ENCODE measurements around the gene KRTAP12-2.
"Not testable (repeated sequence)": the region's sequence is repeated elsewhere in the genome, so short reads cannot be mapped to it uniquely, and the experiment has no call there.

The KRTAP12-2 gene

DNA sequence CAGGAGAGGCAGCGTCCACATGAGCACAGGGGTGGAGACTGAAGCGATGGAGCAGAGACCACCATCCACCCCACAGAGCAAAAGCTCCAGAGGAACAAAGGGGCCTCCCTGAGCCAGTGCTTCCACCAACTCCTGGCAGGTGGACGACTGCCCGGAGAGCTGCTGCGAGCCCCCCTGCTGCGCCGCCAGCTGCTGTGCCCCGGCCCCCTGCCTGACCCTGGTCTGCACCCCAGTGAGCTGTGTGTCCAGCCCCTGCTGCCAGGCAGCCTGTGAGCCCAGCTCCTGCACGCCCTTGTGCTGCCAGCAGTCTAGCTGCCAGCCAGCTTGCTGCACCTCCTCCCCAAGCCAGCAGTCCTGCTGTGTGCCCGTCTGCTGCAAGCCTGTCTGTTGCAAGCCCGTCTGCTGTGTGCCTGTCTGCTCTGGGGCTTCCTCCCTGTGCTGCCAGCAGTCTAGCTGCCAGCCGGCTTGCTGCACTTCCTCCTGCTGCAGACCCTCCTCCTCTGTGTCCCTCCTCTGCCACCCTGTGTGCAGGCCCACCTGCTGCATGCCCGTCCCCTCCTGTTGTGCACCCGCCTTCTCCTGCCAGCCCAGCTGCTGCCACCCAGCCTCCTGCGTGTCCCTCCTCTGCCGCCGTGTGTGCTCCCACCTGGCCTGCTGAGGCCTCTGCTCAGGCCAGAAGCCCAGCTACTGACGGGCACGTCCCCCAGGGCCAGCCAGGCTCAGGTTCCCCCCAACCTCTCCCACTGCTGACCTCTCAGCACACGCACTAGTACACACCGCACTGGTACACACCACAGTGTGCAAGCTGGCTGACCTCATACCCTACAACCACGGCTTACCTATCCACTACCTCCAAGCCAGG is 35.6 kb upstream of the KRTAP12-2 start:
- no peaks in the 10 kb centered on the region for H3K4me1 ChIP-seq (ENCODE audit: control insufficient read depth in 1 of 2, insufficient read depth in 2 of 2, low read length in 2 of 2)
- H3K9me3 ChIP-seq (ENCODE audit: control insufficient read depth in 1 of 2, low read length in 2 of 2) = peaks cover 0 to 4% of the 10 kb centered on the region in 2 donors
- no peak overlapping the region for H3K27ac ChIP-seq (ENCODE audit: low read depth, low read length)
- H3K27me3 ChIP-seq (ENCODE audit: control insufficient read depth in 1 of 2, insufficient read depth in 2 of 2, low read length in 2 of 2) = peaks cover 35 to 57% of the 10 kb centered on the region in 2 donors
- H3K4me3 ChIP-seq (ENCODE audit: low read depth in 1 of 2, low read length in 2 of 2) = no peak overlapping the region
- no peak overlapping the region for H3K9ac ChIP-seq (ENCODE audit: low read depth in 1 of 2, low read length in 2 of 2)
- H3K36me3 ChIP-seq (ENCODE audit: control insufficient read depth in 1 of 2, insufficient read depth in 2 of 2, low read length in 2 of 2) = no peaks in the 10 kb centered on the region

- no peak overlapping the region for H3K9ac ChIP-seq (ENCODE audit: low read depth in 1 of 2, low read length in 2 of 2)
- peaks cover 0 to 4% of the 10 kb centered on the region in 2 donors for H3K9me3 ChIP-seq (ENCODE audit: control insufficient read depth in 1 of 2, low read length in 2 of 2)
- H3K27ac ChIP-seq (ENCODE audit: low read depth, low read length) = no peak overlapping the region
- peaks cover 28 to 58% of the 10 kb centered on the region in 2 donors for H3K27me3 ChIP-seq (ENCODE audit: control insufficient read depth in 1 of 2, insufficient read depth in 2 of 2, low read length in 2 of 2)
- H3K4me1 ChIP-seq (ENCODE audit: control insufficient read depth in 1 of 2, insufficient read depth in 2 of 2, low read length in 2 of 2) = no peaks in the 10 kb centered on the region
- no peak overlapping the region for H3K4me3 ChIP-seq (ENCODE audit: low read depth in 1 of 2, low read length in 2 of 2)
- no peaks in the 10 kb centered on the region for H3K36me3 ChIP-seq (ENCODE audit: control insufficient read depth in 1 of 2, insufficient read depth in 2 of 2, low read length in 2 of 2)
Observed at GRCh38 chr21:44701541-44701940, 34.8 kb upstream of the KRTAP12-2 start.

GRCh38 chr21:44701023-44701400 is 34.3 kb upstream of the KRTAP12-2 start:
- peaks cover 0 to under 1% of the 10 kb centered on the region in 2 donors for H3K9me3 ChIP-seq (ENCODE audit: control insufficient read depth in 1 of 2, low read length in 2 of 2)
- no peaks in the 10 kb centered on the region for H3K36me3 ChIP-seq (ENCODE audit: control insufficient read depth in 1 of 2, insufficient read depth in 2 of 2, low read length in 2 of 2)
- H3K4me3 ChIP-seq (ENCODE audit: low read depth in 1 of 2, low read length in 2 of 2) = no peak overlapping the region
- no peak overlapping the region for H3K27ac ChIP-seq (ENCODE audit: low read depth, low read length)
- peaks cover 23 to 57% of the 10 kb centered on the region in 2 donors for H3K27me3 ChIP-seq (ENCODE audit: control insufficient read depth in 1 of 2, insufficient read depth in 2 of 2, low read length in 2 of 2)
- no peaks in the 10 kb centered on the region for H3K4me1 ChIP-seq (ENCODE audit: control insufficient read depth in 1 of 2, insufficient read depth in 2 of 2, low read length in 2 of 2)
- H3K9ac ChIP-seq (ENCODE audit: low read depth in 1 of 2, low read length in 2 of 2) = no peak overlapping the region

- no peaks in the 10 kb centered on the region for H3K36me3 ChIP-seq (ENCODE audit: control insufficient read depth in 1 of 2, insufficient read depth in 2 of 2, low read length in 2 of 2)
- H3K9ac ChIP-seq (ENCODE audit: low read depth in 1 of 2, low read length in 2 of 2) = no peak overlapping the region
- no peaks in the 10 kb centered on the region for H3K9me3 ChIP-seq (ENCODE audit: control insufficient read depth in 1 of 2, low read length in 2 of 2)
- no peak overlapping the region for H3K4me3 ChIP-seq (ENCODE audit: low read depth in 1 of 2, low read length in 2 of 2)
- peaks cover 22 to 57% of the 10 kb centered on the region in 2 donors for H3K27me3 ChIP-seq (ENCODE audit: control insufficient read depth in 1 of 2, insufficient read depth in 2 of 2, low read length in 2 of 2)
- H3K27ac ChIP-seq (ENCODE audit: low read depth, low read length) = no peak overlapping the region
- H3K4me1 ChIP-seq (ENCODE audit: control insufficient read depth in 1 of 2, insufficient read depth in 2 of 2, low read length in 2 of 2) = no peaks in the 10 kb centered on the region
Observed at GRCh38 chr21:44700101-44701022, 33.6 kb upstream of the KRTAP12-2 start.

GRCh38 chr21:44699502-44700001 is 32.8 kb upstream of the KRTAP12-2 start:
- H3K9me3 ChIP-seq (ENCODE audit: control insufficient read depth in 1 of 2, low read length in 2 of 2) = no peaks in the 10 kb centered on the region
- H3K27me3 ChIP-seq (ENCODE audit: control insufficient read depth in 1 of 2, insufficient read depth in 2 of 2, low read length in 2 of 2) = peaks cover 21 to 54% of the 10 kb centered on the region in 2 donors
- no peak overlapping the region for H3K27ac ChIP-seq (ENCODE audit: low read depth, low read length)
- no peak overlapping the region for H3K4me3 ChIP-seq (ENCODE audit: low read depth in 1 of 2, low read length in 2 of 2)
- no peaks in the 10 kb centered on the region for H3K4me1 ChIP-seq (ENCODE audit: control insufficient read depth in 1 of 2, insufficient read depth in 2 of 2, low read length in 2 of 2)
- no peaks in the 10 kb centered on the region for H3K36me3 ChIP-seq (ENCODE audit: control insufficient read depth in 1 of 2, insufficient read depth in 2 of 2, low read length in 2 of 2)
- H3K9ac ChIP-seq (ENCODE audit: low read depth in 1 of 2, low read length in 2 of 2) = no peak overlapping the region

GRCh38 chr21:44697811-44698734 is 31.3 kb upstream of the KRTAP12-2 start:
- H3K4me1 ChIP-seq (ENCODE audit: control insufficient read depth in 1 of 2, insufficient read depth in 2 of 2, low read length in 2 of 2) = no peaks in the 10 kb centered on the region
- H3K9me3 ChIP-seq (ENCODE audit: control insufficient read depth in 1 of 2, low read length in 2 of 2) = peaks cover under 1% of the 10 kb centered on the region in 2 donors
- H3K27ac ChIP-seq (ENCODE audit: low read depth, low read length) = no peak overlapping the region
- H3K27me3 ChIP-seq (ENCODE audit: control insufficient read depth in 1 of 2, insufficient read depth in 2 of 2, low read length in 2 of 2) = peaks cover 13 to 45% of the 10 kb centered on the region in 2 donors
- no peak overlapping the region for H3K9ac ChIP-seq (ENCODE audit: low read depth in 1 of 2, low read length in 2 of 2)
- no peaks in the 10 kb centered on the region for H3K36me3 ChIP-seq (ENCODE audit: control insufficient read depth in 1 of 2, insufficient read depth in 2 of 2, low read length in 2 of 2)
- no peak overlapping the region for H3K4me3 ChIP-seq (ENCODE audit: low read depth in 1 of 2, low read length in 2 of 2)

DNA sequence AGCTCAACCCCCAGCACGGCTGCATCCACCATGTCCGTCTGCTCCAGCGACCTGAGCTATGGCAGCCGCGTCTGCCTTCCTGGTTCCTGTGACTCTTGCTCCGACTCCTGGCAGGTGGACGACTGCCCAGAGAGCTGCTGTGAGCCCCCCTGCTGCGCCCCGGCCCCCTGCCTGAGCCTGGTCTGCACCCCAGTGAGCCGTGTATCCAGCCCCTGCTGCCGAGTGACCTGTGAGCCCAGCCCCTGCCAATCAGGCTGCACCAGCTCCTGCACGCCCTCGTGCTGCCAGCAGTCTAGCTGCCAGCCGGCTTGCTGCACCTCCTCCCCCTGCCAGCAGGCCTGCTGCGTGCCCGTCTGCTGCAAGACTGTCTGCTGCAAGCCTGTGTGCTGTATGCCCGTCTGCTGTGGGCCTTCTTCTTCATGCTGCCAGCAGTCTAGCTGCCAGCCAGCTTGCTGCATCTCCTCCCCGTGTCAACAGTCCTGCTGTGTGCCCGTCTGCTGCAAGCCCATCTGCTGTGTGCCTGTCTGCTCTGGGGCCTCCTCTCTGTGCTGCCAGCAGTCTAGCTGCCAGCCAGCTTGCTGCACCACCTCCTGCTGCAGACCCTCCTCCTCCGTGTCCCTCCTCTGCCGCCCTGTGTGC is 30.6 kb upstream of the KRTAP12-2 start, which contains the start of gene KRTAP10-12:
TSS of gene KRTAP10-12 (plus strand) at position 1 of the 639 bp plus-strand sequence. CDS start at position 31, 30 bp downstream.
- H3K4me3 ChIP-seq (ENCODE audit: low read depth in 1 of 2, low read length in 2 of 2); H3K4me1 ChIP-seq (ENCODE audit: control insufficient read depth in 1 of 2, insufficient read depth in 2 of 2, low read length in 2 of 2); H3K9me3 ChIP-seq (ENCODE audit: control insufficient read depth in 1 of 2, low read length in 2 of 2); H3K9ac ChIP-seq (ENCODE audit: low read depth in 1 of 2, low read length in 2 of 2); H3K27ac ChIP-seq (ENCODE audit: low read depth, low read length); H3K36me3 ChIP-seq (ENCODE audit: control insufficient read depth in 1 of 2, insufficient read depth in 2 of 2, low read length in 2 of 2): not testable (repeated sequence)
- H3K27me3 ChIP-seq (ENCODE audit: control insufficient read depth in 1 of 2, insufficient read depth in 2 of 2, low read length in 2 of 2) = peaks cover 13 to 38% of the 10 kb centered on the region in 2 donors

- no peak overlapping the region for H3K9ac ChIP-seq (ENCODE audit: low read depth in 1 of 2, low read length in 2 of 2)
- no peak overlapping the region for H3K27ac ChIP-seq (ENCODE audit: low read depth, low read length)
- no peaks in the 10 kb centered on the region for H3K36me3 ChIP-seq (ENCODE audit: control insufficient read depth in 1 of 2, insufficient read depth in 2 of 2, low read length in 2 of 2)
- peaks cover 13 to 31% of the 10 kb centered on the region in 2 donors for H3K27me3 ChIP-seq (ENCODE audit: control insufficient read depth in 1 of 2, insufficient read depth in 2 of 2, low read length in 2 of 2)
- no peak overlapping the region for H3K4me3 ChIP-seq (ENCODE audit: low read depth in 1 of 2, low read length in 2 of 2)
- peaks cover 5 to 7% of the 10 kb centered on the region in 2 donors for H3K9me3 ChIP-seq (ENCODE audit: control insufficient read depth in 1 of 2, low read length in 2 of 2)
- H3K4me1 ChIP-seq (ENCODE audit: control insufficient read depth in 1 of 2, insufficient read depth in 2 of 2, low read length in 2 of 2) = no peaks in the 10 kb centered on the region
Observed at GRCh38 chr21:44696572-44696971, 29.8 kb upstream of the KRTAP12-2 start.

DNA sequence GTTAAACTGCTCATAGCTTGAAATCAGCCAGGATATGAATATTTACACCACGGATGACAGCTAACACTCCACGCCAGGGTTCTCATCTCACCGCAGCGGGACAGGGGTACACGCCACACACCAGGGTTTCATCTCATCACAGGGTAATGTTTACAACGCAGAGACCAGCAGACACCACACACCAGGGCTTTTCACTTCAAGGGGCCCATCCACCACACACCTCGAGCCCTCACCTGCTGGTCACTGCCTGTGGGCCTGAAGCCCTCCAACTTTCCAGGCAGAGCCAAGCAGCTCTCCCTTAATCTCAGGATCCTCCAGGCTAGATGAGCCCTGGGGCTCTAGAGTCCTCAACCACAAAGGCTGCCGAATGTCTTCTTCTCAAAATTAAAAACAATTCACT is 28.9 kb upstream of the KRTAP12-2 start:
- H3K4me3 ChIP-seq (ENCODE audit: low read depth in 1 of 2, low read length in 2 of 2) = no peak overlapping the region
- H3K36me3 ChIP-seq (ENCODE audit: control insufficient read depth in 1 of 2, insufficient read depth in 2 of 2, low read length in 2 of 2) = no peaks in the 10 kb centered on the region
- no peak overlapping the region for H3K9ac ChIP-seq (ENCODE audit: low read depth in 1 of 2, low read length in 2 of 2)
- H3K27me3 ChIP-seq (ENCODE audit: control insufficient read depth in 1 of 2, insufficient read depth in 2 of 2, low read length in 2 of 2) = peaks cover 11 to 26% of the 10 kb centered on the region in 2 donors
- H3K4me1 ChIP-seq (ENCODE audit: control insufficient read depth in 1 of 2, insufficient read depth in 2 of 2, low read length in 2 of 2) = no peaks in the 10 kb centered on the region
- no peak overlapping the region for H3K27ac ChIP-seq (ENCODE audit: low read depth, low read length)
- peaks cover 5 to 7% of the 10 kb centered on the region in 2 donors for H3K9me3 ChIP-seq (ENCODE audit: control insufficient read depth in 1 of 2, low read length in 2 of 2)

Data from duodenal mucosa (tissue), 2 donors.